Measurements from ENCODE around the gene PRKAB1.
"Not testable (repeated sequence)": the region's sequence is repeated elsewhere in the genome, so short reads cannot be mapped to it uniquely, and the experiment has no call there.

The PRKAB1 gene

DNA sequence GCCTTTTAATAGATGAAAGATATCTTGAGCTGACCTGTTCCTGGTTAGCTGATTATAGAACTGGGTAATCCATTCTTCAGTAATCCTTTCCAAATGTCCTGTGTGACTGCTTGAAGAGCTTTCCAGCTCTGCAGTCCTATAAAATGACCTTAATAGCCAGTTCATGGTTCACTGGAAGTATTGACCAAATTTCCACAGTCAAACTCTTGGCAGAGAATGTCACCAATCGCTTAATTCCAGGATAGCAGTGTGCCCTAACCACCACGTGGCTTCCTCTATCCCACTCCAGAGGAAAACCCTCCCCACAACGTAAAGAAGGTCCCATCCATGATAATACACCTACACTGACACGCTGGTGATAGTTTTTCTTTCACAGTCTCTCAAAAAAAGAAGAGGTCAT, 17.4 kb downstream of the PRKAB1 start:
- DNase-seq: no peak

DNA sequence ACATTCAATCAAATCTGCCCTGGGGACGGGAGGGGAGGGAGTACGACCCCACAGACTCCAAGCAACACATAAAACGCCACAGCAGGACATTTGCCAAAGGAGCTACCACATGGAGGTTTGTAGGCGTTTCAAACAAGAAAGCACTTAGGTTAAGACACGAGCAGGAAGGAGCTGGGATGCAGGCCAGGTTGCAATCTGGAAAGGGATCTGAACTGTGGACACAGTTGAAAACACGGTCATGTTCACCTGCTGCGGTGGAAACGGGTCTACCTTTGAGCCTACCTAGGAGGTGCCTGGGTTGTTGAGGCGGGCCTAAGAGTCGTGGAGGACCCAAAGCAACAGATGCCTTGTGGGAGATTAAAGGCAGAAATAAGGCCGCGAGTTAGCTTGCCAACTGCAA, 18.4 kb downstream of the PRKAB1 start:
- no peak for DNase-seq

DNA sequence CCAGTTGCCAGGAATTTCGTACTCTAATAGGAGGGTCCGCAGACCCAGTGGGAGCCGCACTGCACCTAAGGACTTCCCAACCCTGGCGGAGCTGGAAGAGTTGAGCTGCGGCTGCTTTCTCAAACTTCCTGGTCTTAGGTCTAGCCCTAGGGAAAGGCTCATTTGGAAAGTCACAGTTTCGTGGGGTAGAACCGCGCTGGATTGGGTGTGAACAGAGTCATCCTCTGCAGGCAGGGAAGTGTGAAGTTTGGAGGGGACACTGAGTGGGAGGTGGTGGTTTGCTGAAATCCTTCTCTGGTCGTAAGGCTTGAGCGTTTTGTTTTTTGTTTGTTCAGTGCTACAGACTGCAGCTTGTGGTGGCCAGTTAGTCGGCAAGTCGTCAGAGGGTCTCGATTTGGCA, 18.8 kb downstream of the PRKAB1 start:
- DNase-seq: no peak

DNA sequence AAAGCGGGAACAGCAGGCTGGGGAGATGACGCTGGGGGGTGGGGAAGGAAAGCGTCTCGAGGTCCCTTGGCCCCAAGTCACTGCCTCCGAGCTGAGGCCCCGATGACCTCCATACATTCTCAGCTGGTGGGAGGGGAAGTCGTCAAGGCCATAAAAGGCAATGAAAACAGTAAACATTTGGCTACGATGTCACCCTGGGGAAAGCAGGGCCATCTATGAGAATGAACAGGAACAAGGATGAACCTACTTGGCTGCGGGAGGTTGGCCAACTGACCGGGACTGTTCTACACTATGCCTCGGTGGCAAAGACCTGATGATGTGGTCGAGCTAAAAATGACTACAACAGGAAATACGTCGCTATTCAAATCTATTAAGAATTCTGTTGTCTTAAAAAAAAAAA, 19.5 kb downstream of the PRKAB1 start:
- no peak for DNase-seq

DNA sequence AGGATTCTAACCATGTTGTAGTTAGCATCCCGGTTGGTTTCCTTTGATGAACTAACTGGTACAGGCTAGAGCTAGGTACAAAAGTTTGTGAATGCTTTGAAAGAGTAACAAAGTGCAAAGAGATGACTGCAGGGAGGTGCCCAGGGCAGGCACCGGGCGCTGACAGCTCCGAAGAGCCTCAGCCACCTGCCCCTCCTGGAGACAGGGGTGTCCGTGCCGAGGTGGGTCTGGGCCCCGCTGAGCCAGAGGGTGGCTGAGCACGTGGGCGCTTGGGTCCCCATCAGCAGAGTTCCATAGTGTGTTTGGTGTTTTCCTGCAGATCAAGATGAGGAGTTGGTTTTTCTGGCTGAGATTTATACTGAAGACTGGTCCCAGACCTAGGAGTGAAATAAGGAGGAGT, 19.9 kb downstream of the PRKAB1 start:
- DNase-seq: no peak

DNA sequence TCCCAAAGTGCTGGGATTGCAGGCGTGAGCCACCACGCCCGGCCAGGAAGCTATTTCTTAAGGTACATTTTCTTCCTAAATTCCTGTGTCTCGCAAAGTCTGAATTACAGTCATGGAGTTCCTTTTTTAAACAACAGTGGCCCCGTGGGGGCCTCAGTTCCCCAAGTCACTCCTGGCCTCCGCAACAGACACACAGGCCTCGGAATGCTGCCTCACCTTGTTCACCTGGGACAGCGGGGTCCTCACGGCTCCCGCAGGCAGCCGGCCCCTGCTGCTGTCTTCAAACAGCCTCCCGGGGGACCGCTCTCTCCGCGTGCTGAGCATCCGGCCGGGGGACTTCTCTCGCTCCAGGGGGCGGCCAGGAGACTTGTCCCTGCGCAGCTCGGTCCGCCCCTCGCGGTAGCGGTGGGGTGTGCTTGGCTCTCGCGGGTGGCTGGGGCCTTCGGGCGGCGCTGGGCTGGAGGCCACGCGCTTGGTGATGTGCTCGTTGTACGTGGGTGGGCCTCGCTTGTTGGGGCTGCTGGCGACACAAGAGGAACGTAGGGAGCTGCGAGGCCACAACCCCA, 22.1 kb downstream of the PRKAB1 start:
- no peak for DNase-seq

DNA sequence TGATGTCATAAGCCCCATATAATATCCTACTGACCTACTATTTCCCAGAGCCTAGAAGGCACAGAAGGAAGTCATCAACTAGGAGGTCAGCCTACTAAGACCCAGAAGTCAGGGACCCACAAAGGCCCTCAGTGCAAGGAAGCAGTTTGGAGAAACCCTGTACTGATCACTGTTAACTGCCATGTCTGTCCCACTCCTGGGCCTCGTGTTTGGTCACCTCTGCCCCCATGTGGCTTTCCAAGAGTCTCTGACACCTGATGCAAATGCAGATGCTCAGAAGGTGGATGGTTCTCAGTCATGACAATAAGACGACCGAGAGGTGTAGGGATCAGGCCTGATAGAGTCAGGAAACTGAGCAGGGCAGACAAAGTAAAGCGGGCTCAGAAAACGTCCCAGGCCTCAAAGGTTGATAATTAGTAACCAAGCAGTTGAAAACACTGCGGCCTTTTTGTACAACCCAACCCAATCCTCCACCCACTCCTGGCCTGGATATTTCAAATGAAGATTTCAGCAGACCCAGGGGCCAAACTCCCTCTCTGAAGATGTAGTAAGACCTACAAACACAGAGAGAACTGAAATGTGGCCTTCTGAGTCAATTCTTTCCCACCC, 23.4 kb downstream of the PRKAB1 start:
- DNase-seq: no peak

DNA sequence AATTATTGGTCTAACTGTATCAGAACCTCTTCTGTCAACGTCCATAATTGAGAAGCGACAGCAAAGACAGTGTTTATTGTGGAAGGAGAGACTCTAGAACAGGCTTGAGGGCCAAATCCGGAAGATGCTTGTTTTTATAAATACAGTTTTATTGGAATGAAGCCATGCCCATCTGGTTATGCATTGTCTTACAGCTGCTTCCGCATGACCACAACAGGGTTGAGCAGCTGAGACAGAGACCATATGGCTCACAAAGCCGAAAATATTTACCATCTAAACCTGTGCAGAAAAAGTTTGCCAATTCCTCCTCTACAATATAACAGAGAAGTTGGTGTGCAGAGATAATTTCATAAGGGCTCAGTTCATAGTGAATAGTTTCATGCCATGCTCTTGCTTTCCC, 24.5 kb downstream of the PRKAB1 start:
- DNase-seq: no peak

DNA sequence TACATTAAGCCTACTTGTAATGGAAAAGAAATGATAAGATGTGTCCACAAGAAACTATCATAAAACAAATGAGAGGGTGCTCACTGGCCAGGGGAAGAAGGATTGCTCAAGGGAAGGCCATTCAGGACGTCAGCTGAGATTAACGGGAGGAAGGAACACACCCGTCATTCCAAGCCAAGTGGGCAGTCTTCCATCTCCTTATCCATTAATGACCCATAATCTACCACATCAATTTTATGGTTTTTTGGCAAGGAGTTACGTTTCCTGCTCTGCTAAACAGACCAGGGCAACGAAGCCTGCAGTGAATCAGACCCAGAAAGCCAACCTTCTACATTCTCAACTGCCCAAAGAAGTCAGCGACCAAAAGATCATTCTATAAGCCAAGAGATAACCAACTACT, 25.1 kb downstream of the PRKAB1 start:
- peak; percentile 73 for DNase-seq

DNA sequence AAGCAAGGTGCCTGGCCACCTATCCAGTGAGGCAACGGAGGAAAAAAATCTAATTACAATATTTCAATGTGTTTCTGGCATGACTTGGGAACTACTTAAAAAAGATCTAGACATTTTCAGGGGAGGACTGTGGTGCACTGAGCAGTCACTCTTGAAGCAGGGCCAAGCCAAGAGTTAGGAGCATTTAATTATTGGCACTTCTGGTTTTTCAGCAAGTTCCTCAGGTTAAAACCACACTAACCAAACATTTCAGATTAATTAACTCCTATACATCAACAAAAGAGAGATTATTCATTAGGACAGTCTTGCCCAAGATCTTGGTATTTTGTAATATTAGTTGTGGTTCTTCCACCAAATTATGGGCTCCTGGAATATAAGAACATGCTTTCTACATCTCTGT, 25.6 kb downstream of the PRKAB1 start:
- DNase-seq: no peak

DNA sequence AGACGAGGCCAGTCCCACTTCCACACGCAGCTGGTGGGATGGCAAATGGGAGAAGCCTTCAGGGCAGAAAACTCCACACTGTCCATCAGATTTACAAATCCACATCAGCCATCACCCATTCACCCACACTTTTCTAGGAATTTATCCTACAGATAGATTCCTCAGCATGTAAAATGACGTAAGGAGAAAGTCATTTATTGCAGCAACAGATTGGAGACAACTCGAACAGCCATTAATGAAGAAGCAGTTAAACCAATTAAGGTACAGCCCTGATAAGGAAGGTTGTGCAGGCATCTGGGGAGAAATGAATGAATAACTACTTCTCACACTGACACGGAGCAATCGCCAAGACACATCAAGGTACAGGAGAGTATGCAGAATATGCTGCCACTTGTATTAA, 26.2 kb downstream of the PRKAB1 start:
- DNase-seq: no peak

DNA sequence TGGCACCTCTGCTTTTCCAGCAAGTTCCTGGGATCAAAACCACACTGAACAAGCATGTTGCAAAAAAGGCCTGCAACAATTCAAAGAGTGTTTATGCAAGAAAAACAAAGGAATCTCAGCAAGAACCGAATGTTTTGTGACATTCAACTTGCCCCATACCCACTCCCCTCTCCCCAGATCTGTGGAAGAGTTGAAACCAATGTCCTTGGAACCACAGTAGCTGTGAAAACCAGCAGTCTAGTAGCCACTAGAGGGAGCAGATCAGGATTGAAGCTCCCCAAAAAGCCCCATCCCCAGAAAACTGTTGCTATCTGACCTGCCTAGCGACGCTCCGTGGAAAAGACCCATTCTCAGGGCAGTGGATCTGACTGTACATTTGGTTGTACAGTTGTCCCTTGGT, 27.1 kb downstream of the PRKAB1 start:
- no peak for DNase-seq

DNA sequence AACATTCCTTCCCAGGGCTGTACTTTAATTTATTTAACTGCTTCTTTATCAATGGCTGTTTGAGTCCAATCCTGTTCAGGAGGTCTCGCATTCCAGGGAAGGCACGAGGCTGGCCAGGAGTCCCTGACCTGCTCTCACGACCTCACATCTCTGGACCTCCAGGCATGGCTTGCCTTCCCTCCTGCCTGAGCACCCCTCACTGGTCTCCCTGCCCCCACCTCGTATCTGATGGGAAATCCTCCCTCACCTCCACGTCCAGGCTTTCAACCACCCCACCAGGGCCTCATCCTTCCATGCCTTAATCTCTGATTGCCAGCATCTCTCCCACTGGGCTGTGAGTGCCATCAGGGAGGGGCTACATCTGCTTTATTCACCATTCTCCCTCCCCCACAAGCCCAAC, 29.0 kb downstream of the PRKAB1 start:
- DNase-seq: no peak

DNA sequence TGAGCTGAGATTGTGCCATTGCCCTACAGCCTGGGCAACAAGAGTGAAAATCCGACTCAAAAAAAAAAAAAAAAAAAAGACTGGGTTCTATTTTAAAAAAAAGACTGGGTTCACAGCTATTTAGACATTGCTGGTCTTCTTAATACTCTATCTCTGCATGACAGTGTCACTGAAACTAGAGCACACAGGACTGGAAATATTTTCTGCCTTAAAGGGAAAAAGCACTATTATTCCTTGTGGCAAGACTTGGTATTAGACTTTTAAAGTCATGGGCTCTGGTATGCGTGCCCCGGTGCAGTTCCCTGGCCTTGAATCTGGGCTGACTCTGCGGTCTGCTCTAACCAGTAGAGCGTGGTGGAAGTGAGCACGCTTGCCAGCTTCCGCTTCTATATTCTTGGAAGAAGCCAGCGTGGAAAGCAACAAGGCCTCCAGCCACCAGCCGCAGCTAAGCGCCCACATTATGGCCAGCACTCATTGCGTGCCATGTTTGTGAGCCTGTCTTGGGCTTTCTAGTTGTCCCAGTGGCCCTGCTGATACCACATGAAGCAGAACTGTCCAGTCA, 31.3 kb downstream of the PRKAB1 start:
- DNase-seq: peak; percentile 27

DNA sequence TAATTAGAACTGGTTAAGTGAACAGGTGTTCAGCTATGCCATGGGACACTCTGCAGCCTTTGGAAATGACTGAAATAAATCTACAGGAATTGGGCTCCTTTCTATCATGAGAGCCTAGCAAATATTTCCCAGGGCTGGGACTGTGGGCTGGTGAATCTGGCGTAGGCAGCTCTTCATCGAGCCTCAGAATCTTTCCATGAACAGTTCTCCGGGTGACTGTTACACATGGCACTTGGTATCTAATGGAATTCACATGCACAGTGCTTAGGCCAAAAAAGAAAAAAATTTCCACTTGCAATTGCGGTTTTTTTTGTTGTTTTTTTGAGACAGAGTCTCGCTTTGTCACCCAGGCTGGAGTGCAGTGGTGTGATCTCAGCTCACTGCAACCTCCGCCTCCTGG, 32.1 kb downstream of the PRKAB1 start:
- no peak for DNase-seq

DNA sequence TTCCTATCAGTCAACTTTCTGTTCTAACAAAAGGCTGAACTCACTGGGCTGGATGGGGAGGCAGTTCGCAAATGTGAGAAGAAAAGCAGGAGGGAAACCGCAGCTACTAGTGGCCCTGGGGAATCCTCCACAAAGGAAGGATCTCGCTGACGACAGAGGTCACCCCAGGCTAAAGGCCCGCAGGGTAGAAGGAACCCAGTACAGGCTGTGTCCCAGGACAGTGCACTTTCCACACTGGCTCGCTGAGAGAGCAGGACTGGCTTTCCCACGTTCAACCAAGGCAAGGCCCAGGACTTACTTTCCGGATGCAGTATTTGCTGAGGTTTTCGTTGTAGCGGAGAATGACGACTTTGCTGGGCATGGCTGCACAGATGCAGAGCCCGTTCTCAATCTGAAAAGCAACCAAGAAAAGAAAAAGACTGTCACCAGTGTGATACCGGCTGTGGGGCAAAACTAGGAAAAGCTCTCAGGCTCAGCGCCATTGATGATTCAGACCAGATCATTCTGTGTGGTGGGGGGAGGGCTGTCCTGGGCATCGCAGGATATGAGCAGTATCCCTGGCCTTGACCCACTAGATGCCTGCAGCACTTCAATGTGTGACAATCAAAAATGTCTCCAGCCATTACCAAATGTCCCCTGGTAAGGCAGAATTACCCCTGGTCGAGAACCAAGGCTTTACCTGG, 36.3 kb downstream of the PRKAB1 start:
- DNase-seq: no peak

DNA sequence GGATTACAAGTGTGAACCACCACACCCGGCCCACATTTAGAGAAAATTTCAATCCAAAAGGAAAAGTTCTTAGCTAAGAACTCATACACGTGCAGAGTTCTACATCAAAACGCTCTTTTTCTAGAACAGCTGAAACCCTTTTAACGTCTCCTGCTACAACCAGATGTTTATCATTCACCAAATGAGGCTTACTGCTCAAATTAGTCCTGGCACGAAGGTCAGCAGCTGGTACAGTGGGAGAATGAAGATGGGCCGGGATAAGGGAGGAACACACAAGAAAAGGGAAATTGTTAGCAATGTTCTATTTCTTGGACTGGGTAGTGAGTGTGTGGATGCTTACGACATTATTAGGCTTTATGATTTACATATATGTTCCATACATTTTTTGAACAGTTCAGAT, 37.2 kb downstream of the PRKAB1 start:
- no peak for DNase-seq

DNA sequence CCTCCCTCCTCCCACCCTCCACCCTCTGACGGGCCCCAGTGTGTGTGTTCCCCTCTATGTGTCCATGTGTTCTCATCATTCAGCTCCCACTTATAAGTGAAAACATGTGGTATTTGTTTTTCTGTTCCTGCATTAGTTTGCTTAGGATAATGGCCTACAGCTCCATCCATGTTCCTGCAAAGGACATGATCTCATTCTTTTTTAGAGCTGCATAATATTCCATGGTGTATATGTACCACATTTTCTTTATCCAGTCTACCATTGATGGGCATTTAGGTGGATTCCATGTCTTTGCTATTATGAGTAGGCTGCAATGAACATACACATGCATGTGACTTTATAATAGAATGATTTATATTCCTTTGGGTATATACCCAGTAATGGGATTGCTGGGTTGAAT, 38.5 kb downstream of the PRKAB1 start:
- not testable (repeated sequence) for DNase-seq

DNA sequence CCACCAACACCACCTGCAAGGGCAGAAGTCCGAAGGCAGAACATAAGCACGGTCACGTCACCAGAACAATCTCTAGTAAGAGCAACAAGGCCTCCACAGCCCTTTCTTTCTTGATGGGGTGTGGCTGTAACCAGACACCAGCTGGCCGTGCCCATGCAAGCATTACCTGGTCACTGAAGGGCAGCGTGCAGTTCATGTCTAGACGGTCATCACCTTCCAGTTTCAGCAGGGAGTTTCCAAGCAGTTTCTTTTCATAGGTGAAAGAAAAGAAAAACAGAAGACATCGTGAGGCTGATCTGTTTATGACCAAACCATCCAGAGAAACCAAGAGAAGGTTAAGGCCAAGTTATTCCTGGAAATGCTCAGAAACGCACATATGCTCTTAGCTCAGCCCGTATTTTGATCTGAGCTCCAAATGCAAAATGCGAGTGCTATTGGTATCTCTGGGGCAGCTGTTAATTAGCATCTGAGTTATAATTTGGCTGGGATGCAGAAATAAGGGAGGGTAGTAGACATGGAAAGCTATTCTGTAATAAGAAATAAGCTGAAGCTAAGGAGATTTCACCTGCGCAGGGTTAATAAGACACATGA, 42.5 kb downstream of the PRKAB1 start:
- DNase-seq: peak; percentile 64

DNA sequence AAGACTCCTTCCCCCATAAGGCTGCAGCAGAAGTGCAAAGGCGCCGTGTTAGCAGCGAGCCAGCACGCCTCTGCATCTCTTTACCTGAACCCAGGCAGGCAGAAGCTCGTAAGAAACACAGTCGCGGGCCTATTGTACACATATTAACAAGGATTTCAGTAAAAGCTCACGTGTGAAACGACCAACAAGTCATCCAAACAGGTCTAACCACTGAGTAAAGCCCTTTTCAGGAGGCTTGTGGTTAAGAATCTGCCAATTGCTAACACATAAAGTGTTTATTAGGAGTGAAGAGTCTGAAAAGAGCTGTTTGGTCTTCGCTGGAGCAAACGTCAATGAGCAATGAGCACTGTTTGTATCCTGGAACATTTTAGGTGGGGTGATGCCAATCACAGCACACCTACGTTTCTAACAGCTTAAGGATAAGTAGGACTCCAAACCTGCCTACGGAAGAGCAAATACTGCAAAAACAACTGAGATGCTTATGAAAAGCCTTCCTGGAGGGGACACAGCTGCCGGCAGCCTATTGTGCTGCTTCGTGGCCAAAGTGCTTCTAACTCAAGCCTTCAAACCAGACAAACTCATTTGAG, 43.1 kb downstream of the PRKAB1 start:
- DNase-seq: no peak

DNA sequence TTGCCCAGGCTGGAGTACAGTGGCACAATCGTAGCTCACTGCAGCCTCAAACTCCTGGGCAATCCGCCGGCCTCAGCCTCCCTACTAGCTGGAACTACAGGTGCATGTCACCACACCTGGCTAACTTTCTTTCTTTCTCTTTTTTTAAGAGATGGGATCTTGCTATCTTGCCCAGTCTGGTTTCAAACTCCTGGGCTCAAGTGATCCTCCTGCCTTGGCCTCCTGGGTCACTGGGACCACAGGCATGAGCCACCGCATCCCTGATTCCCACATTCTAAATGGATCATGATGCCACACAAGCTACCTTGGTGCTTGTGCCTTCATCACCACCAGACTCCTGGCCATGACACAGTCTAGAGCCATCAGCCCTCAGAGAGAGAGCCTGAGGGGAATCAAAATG, 43.8 kb downstream of the PRKAB1 start:
- DNase-seq: no peak

DNA sequence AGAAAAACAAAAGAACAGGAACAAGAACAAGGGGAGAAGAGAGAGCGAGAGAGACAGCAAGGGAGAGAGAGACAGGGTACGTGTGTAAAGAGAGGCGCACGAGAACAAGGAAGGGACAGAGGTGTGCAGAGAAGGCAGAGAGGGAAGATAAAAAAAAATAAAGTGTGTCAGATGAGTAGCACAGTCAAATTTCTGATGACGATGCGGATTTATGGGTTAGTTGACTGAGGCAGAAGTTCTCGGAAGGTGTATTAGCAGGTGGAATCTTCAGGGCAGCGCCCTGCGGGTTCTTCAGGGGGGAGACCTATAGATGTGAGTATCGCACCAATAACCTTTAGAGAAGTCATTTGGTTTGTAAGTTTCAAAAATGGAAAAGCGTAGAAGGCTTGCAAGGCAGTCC, 44.8 kb downstream of the PRKAB1 start:
- no peak for DNase-seq

DNA sequence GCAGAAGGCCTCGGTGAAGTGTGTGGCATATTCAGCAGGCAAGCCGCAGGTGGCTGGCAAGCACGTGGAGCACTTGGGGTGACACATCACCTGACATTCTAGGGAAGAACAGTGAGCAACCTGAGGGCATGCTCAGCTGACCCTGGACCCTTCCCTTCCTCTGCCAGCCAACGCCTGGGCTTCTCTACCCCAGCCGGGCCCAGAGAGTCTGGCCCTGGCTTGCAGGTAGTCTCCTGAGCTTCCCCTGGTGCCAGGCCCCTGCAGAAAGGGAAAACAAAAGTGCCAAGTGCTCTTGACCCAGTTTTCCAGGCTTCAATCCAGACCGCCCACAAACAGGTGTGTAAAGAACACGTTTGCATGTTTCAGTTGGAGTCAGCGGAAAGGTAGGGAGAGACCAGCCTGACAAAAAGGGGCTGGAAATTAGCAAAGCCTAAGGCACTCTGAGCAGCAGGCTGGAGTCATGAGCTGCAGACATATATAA, 45.7 kb downstream of the PRKAB1 start:
- no peak for DNase-seq

Measured in kidney glomerular epithelial cell (primary cell).